Thyroid gland (tissue), 4 donors: Measurements from ENCODE around the gene PTPN3.
A peak's percentile ranks its signal among the peaks of the same experiment; 100 is the strongest.

Source experiments
- POLR2A ChIP-seq, 2 donors: fragments of 450-650 bp; IDR thresholded peaks; one replicate each; pipeline ENCODE4 v1.6.1; 2017; ENCODE audit warnings: antibody characterized with exemption in 2 of 2, mild to moderate bottlenecking in 2 of 2, moderate library complexity in 1 of 2
- TF ChIP-seq, protein P1 (sequence below), 6 experiments: fragments of 200-600 bp in 3 of 6; fragments of 450-650 bp in 3 of 6; sonication (generic) in 3 of 6; IDR thresholded peaks; one replicate each; pipeline ENCODE4 v1.5.1; 2016 to 2019; ENCODE audit warnings: antibody characterized with exemption in 6 of 6, mild to moderate bottlenecking in 2 of 6, inconsistent platforms in 1 of 6, moderate library complexity in 1 of 6

GRCh38 chr9:109498195-109499092, at the start of gene PTPN3:
- TF ChIP-seq, protein P1, sequence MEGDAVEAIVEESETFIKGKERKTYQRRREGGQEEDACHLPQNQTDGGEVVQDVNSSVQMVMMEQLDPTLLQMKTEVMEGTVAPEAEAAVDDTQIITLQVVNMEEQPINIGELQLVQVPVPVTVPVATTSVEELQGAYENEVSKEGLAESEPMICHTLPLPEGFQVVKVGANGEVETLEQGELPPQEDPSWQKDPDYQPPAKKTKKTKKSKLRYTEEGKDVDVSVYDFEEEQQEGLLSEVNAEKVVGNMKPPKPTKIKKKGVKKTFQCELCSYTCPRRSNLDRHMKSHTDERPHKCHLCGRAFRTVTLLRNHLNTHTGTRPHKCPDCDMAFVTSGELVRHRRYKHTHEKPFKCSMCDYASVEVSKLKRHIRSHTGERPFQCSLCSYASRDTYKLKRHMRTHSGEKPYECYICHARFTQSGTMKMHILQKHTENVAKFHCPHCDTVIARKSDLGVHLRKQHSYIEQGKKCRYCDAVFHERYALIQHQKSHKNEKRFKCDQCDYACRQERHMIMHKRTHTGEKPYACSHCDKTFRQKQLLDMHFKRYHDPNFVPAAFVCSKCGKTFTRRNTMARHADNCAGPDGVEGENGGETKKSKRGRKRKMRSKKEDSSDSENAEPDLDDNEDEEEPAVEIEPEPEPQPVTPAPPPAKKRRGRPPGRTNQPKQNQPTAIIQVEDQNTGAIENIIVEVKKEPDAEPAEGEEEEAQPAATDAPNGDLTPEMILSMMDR (IDR thresholded peaks at IDR 0.05), result no peak
- TF ChIP-seq POLR2A (IDR thresholded peaks at IDR 0.05), result peak in 1 of 2 donors; percentile 67
